Kidney tubule cell (primary cell): ENCODE data around the gene ABCG1.

ENCODE experiments used
- DNase-seq: peaks from one replicate; pipeline ENCODE4 v3.0.0-alpha.2; 2018; ENCODE audit warnings: low spot score

ABCG1 gene

DNA sequence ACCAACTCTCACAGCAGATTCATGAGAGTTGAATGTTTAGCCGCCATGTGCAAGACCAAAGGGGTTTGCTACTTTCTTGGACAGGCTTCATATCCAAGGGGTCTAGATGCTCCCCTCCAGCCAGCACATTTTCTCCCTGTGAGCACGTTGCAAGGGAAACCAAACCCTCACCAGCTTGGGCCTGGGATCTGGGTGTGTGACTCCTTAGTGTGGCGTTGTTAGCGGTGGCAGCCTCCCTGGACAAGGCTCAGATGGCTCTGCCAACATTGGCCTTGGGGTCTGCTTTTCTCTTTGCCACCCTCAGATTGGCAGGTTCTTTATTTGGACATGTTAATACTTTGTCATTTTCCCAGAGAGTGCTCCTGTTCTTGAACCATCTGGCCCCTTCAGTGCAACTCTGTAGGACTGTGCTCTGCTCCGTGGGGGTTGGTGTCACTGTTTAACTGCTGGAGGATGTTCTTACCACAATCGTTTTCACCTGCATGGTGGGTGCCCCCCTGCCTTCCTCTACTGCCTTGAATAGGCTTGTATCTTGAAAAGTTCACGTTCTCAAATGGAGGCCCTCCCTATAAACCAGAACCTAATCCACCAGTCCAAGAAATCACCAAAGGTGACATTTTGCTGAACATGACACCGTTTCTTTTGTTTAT lies 13.4 kb downstream of the ABCG1 start:
- DNase-seq, result no peak

- DNase-seq, result peak; percentile 42
These were observed 14.4 kb downstream of the ABCG1 start for GRCh38 chr21:42233067-42233961.

GRCh38 chr21:42234041-42234440 lies 15.1 kb downstream of the ABCG1 start:
- no peak for DNase-seq

- DNase-seq, result peak; percentile 35
These were observed 15.7 kb downstream of the ABCG1 start for GRCh38 chr21:42234464-42235241.

DNA sequence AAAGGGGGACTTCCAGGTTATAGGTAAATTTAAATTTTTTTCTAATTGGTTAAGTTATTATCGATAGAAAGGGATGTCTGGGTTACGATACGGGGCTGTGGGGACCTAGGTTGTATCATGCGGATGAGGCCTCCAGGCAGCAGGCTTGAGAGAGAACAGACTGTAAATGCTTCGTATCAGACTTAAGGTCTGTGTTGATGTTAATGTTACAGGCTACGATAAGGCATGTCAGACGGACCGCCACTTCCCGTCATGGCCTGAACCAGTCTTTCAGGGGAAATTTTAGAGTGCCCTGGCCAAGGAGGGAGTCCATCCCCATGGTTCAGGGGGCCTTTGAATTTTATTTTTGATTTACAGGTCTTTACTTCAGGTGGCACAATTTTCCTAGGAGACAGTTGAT lies 16.7 kb downstream of the ABCG1 start:
- no peak for DNase-seq

GRCh38 chr21:42236014-42236413 lies 17.1 kb downstream of the ABCG1 start:
- DNase-seq, result no peak

DNA sequence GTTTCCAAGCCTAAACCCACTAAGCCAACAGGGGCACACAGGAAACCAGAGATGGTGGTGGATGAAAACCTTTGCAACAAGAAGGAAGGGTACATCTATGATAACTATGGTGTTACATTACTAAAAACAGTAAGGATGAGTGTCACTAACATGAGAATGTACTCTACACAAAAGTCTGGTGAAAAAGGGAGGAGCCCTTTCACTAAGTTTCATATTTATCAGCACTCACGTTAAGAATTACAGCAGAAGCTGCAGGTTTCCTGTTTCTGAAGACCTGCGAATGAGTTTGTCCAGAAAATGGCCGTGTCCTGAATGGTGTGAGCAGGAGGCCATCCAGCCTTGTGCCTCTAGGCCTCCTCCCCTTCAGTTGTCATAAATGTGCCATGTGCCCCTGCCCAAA lies 17.8 kb downstream of the ABCG1 start:
- DNase-seq, result no peak

- DNase-seq, result no peak
These were observed 18.2 kb downstream of the ABCG1 start for GRCh38 chr21:42237161-42237560.

DNA sequence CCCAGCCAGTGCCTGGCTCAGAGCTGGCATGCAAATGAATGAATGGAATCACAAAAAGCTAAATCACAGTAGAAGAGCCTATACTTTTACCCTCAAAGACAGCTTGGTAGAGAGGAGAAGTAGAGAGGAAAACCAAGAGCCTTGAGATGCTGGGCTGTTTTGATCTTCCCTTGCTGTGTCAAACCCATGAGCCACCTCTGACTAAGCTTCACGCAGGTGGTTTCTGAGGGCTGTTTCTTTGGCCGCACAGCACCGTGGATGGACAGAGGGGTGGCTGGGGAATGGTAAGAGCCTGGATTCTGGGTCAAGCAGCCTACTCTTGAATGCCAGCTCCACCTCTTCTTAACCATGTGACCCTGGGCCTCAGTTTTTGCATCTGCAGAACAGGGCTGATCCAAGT lies 18.6 kb downstream of the ABCG1 start:
- no peak for DNase-seq

GRCh38 chr21:42238185-42238934 lies 19.4 kb downstream of the ABCG1 start:
- no peak for DNase-seq

DNA sequence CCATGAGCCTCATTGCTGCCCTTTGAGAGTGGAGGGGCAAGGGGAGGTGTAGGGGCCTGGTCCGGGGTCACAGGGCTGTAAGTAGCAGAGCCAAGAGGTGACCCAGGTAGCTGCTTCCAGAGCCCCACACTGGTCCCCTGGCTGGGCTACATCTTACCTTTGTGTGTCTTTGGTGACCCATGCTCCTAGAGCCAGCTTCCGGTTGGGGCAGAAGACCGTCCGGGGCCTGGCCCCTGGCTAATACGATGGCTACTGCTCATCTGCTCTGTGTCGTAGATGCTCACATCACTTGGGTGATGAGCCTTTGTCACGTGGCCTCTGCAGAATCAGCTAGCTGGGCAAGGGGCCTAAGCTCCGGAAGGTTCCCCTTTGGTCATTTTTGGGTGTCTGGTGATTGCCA lies 20.6 kb downstream of the ABCG1 start:
- no peak for DNase-seq

DNA sequence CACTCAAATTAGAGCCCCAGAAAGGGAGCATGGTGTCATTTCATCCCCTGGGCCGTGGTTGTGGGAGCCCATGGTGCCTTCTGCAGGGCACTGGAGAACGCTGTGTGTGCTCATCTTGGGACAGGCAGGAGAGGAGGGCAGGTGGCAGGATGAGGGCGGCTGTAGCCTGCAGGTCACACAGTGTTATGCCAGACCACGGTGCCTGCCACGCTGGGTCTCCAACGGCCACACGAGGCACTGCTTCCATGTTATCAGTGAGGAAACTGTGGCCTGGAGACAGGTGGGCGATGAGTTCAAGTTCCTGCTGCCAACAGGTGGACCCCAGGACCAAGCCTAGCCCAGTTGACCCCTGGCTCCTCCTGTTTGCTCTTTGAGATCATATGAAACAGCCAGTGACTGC lies 21.0 kb downstream of the ABCG1 start:
- no peak for DNase-seq

GRCh38 chr21:42242611-42243010 lies 23.7 kb downstream of the ABCG1 start:
- DNase-seq, result no peak

- DNase-seq, result no peak
These were observed 24.1 kb downstream of the ABCG1 start for GRCh38 chr21:42243026-42243425.

DNA sequence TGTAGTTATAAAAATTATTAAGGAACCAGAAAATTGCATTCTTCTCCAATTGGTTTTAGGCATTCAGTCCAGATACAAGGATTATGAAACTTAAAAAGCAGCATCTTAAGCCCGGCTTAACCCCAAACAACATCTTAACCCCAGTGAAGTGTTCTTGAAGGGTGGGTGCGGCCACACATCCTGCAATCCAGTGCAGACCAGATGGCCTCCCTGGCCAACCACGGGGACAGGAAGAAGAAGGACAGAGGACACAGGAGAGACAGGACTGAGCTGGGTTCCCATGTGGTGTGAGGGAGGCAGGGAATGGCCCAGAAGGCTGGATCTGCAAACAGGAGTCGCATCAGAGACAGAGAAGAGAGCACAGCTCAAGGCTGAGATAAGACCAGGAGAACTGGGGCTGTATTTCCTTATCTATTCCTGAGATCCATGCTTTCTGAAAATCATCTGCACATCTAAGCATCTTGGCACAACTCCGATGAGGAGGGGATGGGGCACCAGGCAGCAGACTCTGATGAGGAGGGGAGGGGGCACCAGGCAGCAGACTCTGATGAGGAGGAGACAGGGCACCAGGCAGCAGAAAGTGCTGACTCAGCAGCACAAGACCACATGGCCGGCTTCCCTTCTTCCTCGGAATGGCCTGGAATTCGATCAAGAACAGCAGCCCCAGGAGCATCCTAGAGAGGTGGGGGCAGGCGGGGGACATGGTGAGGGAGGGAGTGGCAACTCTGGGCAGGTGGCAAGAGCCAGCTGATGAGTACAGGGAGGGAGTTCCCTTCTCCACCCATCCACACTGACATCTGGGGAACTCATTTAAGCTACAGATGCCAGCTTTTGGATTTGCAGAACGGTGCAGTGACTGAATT lies 26.6 kb downstream of the ABCG1 start:
- no peak for DNase-seq

DNA sequence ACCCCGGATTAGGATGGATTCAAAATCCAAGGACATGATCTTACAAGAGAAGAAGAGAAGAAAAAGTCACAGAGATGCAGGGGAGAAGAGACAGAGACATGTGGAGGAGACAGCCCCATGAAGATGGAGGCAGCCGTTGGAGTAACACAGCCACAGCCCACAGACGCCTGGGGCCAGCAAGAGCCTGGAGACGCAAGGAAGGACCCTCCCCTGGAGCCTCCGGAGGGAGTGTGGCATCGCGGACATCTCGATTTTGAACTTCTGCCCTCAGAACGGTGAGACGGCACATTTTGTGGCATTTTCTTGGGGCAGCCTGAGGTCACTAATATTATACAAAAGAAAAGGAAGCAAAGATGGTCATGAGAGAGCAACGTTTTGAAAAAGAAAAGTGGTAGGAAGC lies 28.8 kb downstream of the ABCG1 start:
- no peak for DNase-seq

- no peak for DNase-seq
These were observed 29.3 kb downstream of the ABCG1 start for GRCh38 chr21:42248241-42248640.

DNA sequence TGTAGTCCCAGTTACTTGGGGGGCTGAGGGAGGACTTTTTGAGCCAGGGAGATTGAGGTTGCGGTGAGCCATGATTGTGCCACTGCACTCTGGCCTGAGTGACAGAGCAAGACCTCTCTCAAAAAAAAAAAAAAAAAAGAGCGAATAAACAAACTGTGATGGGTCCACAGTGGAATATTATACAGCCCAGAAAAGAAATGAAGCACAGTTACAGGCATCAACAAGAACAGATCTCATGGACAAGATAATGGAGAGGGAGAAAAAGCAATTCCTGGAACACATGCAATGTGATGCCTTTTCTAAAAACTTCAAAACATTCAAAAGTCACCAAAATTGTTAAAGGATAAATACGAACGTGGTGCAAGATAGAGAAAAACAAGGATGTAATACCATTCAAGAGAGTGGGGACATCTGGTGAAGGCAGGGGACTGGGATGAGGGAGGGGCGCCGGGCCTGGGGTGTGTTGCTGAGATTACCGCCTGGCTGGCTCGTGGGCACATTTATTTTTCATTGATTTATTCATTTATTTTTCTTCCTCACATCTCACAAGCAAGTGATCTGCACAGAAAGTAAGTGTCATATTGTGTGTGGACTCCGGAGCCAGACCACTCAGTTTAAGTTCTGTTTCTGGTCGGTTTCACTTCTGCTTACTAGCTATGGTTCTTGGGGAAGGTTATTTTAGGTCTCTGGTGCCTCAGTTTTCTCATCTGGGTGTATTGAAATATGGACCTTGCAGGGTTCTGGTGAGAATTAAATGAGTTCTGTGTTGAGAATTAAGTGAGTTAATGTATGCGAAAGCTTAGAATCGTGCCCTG lies 30.1 kb downstream of the ABCG1 start:
- no peak for DNase-seq

GRCh38 chr21:42250422-42251403 lies 31.8 kb downstream of the ABCG1 start:
- no peak for DNase-seq
